SKM-1 treated with dmso at 0.1 percent for 144 hours (cell line): ENCODE data around the gene PDCD5.
"Not testable (repeated sequence)": the region's sequence is repeated elsewhere in the genome, so short reads cannot be mapped to it uniquely, and the experiment has no call there.

ENCODE experiments used
- DNase-seq: peaks from one replicate; lab custom pipeline; 2025; ENCODE audit not compliant: unreplicated experiment; lab: John Stamatoyannopoulos, UW

PDCD5 gene

GRCh38 chr19:32576790-32577189, 4.2 kb upstream of the PDCD5 start:
- DNase-seq = no peak

DNA sequence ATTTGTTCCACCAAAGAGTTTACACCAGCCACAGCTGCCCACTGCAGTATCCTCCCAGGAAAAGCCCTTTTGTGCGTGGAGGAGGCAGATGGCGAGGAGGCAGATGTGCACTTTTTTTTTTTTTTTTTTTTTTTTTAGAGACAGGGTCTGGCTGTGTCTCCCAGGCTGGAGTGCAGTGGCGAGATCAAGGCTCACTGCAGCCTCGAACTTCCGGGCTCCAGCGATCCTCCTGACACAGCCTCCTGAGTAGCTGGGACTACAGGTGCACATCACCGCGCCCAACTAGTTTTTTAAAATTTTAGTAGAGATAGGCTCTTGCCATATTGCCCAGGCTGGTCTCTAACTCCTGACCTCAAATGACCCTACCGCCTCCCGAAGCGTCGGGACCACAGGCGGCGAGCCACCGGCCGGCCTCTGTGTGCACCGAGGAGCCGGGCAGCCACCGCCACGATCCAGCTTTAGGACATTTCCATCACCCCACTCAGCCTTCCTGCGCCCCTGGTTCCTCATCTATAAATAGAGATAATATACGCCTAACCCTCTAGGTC, 563 bp upstream of the PDCD5 start:
- DNase-seq = no peak

GRCh38 chr19:32581705-32582179, 752 bp downstream of the PDCD5 start:
- DNase-seq = no peak

DNA sequence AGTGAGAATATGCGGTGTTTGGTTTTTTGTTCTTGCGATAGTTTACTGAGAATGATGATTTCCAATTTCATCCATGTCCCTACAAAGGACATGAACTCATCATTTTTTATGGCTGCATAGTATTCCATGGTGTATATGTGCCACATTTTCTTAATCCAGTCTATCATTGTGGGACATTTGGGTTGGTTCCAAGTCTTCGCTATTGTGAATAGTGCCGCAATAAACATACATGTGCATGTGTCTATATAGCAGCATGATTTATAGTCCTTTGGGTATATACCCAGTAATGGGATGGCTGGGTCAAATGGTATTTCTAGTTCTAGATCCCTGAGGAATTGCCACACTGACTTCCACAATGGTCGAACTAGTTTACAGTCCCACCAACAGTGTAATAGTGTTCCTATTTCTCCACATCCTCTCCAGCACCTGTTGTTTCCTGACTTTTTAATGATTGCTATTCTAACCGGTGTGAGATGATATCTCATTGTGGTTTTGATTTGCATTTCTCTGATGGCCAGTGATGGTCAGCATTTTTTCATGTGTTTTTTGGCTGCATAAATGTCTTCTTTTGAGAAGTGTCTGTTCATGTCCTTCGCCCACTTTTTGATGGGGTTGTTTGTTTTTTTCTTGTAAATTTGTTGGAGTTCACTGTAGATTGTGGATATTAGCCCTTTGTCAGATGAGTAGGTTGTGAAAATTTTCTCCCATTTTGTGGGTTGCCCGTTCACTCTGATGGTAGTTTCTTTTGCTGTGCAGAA, 6.9 kb downstream of the PDCD5 start:
- DNase-seq = not testable (repeated sequence)

- DNase-seq = no peak
Measured at GRCh38 chr19:32594021-32594420, 13.0 kb downstream of the PDCD5 start.

DNA sequence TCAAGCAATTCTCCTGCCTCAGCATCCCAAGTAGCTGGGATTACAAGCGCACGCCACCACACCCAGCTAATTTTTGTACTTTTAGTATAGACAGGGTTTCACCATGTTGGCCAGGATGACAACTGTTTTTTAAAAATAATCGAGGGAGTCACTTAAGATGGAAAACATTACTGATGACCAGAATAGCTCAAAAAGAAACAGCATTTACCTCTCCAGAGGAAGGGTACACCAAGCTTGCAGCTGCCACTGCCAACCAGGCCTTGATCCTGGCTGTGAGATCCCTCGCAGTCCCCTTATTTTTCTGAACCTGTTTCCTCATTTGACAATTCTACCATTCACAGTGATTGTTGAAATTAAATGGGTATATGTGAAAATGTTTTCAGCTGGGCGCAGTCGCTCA, 14.5 kb downstream of the PDCD5 start:
- DNase-seq = no peak

DNA sequence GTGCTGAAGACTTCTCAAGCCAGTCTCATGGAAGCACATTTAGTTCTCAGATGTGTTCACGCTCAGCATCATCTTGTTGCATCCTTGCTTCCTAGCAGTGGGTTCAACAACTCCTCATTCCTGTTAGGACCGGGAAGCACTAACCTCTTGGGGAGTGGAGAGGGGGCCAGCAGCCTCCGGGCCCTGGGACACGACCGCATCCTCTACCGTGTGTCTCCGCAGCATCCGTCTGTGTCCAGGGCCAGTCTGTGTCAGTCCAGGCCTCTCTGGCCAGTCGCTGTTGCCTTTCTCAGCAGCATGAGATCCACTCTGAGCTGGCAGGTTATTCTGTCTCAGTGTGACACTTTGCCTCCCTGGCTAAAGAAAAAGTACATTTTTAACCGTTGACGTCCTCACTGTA, 17.0 kb downstream of the PDCD5 start:
- no peak for DNase-seq

DNA sequence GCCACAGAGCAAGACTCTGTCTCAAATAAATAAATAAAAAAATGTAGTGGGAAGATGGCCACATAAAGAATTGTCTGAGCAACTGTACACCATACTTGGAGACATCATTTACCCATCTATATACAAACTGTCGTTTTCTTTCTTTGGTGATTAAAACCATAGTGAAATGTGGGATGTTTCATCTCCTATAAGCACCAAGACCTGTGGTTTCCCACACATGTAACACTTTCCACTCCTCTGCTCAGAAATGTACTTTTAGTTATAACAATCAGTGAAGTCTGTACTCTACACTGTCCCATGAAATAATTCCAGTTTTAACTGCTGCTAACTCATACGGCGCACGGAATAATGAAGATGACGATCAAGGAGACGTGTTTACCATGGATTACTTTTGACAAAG, 18.3 kb downstream of the PDCD5 start:
- no peak for DNase-seq

- DNase-seq = peak; percentile 55
Measured at GRCh38 chr19:32599736-32600157, 18.8 kb downstream of the PDCD5 start.

DNA sequence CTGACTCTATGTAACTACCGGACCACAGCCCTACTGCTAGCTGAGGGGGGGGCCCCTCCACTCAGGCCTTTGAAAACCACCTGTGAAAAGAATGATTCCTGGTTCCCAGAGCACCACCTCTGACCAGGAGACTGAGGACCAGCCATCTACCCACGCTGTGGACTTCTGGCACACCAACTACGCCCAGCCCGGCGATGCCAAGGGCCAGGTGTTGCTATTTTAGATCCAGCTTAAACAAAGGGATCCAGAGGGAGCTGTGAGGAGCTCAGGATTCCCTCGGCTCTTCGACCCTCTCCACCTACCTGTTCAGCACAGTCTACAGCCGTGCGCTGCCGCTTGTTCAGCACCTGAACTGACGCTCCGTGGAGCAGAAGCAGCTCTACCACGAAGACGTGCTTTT, 23.0 kb downstream of the PDCD5 start:
- DNase-seq = no peak

- DNase-seq = no peak
Measured at GRCh38 chr19:32605544-32605943, 24.6 kb downstream of the PDCD5 start.

DNA sequence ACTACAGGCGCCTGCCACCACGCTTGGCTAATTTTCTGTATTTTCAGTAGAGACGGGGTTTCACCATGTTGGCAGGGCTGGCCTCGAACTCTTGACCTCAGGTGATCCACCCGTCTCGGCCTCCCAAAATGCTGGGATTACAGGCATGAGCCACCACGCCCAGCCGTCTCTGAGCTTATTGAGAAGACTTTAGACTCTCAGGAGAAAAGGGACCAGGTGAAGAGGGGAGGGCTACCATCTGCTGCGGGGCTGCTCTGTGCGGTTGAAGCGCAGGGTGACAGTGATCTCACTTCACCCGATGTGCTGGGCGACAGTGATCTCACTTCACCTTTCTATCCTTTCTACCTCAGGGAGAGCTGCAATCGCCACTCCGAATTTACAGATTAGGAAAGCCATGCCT, 25.3 kb downstream of the PDCD5 start:
- no peak for DNase-seq

DNA sequence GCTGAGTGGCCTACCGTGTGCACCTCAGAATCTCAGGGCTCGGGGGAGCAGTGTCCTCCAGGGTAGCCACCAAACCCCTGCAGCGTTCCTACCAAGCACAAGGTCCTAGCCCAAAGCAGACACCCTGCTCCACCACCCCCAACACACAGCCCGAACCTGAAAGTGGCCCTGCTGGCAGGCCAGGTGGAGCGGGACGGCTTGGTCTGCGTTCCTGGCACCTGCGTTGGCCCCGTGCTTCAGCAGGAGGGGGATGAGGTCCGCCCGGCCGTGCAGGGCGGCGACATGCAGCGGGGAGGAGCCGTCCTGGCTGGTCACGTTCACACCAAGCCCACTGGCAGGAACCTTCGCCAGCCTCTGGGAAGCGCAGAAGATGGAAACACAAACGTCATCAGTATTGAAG, 26.5 kb downstream of the PDCD5 start:
- DNase-seq = no peak

DNA sequence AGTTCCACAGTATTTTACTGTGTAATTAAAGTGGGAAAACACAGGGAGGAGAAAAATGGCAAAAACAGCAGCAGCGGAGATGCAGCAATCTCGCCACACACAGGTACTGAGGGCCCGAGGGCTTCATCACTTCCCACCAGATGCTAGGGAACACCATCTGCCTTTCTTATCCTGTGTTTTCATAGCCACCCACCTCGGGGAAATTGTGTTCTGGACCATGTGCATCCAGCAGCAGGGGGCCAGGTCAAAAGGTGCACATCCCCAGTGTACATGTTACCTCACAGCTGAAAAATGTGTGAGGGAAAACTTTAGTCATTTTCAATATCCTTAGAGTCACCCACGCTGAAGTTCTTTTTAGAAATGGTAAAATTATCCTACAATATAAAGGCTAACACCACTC, 30.2 kb downstream of the PDCD5 start:
- no peak for DNase-seq

GRCh38 chr19:32613008-32613407, 32.0 kb downstream of the PDCD5 start:
- no peak for DNase-seq

DNA sequence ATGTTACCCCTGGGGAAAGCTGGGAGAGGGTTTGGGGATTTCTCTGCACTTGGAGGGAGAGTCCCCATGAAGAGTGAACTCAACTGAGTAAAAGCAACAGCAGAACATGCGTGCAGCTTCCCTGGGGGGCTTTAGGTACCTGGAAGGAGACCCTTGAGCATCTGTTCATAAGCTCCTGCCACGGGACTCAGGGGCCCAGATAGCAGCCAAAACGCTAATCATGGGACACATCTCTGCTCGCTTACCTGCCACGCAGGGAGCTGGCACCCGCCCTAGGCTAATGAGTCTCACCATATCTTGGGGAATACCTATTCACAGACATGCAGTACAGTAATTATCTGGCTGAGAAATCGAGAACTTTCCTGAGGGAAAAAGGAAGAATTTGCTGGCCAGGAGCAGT, 33.9 kb downstream of the PDCD5 start:
- no peak for DNase-seq

DNA sequence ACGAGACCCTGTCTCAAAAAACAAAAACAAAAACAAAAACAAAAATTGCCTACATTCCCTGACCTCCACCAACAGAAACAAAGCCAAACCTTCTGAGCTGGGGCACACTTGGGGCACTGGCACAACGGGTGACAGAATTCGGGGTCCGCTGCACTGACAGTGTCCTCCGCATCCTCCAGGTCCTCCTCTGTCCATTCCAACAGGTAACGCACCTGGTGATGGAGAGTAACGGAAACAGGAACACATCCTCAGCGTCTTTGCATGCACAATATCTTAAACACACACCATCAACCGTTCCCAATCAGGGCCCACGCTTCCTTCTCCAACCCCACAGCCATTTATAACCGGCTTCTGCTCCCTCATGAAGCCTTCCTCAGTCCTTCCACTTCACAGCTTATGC, 34.6 kb downstream of the PDCD5 start:
- DNase-seq = no peak

DNA sequence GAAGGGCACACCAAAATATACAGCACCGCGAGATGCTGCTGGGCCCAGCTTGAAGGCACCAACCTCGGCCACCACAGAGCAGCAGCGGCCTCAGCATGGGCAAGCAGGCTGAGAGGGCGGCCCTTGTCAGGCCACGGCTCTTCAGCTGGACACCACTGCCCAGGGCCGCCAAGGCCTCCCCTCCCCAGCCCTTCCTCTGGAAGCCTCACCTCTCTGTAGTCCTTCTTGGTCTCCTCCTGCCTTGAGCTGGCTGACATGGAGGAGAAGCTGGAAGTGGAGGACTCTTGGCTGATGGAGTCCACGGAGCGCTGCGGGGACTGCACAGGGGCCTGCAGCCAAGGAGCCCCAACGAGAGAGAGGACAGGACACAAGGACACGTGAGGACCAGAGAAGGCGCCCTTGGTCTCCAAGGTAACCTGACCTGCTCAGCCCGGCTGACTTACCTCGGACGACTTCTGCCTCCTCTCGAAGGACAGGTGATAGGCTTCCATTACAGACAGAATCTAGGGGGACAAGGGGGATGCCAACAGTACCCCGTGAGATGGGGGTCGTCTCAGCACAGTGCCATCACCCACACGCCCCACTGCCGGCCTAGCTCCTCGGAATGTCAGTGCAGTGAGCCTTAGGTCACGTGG, 38.2 kb downstream of the PDCD5 start:
- DNase-seq = no peak

DNA sequence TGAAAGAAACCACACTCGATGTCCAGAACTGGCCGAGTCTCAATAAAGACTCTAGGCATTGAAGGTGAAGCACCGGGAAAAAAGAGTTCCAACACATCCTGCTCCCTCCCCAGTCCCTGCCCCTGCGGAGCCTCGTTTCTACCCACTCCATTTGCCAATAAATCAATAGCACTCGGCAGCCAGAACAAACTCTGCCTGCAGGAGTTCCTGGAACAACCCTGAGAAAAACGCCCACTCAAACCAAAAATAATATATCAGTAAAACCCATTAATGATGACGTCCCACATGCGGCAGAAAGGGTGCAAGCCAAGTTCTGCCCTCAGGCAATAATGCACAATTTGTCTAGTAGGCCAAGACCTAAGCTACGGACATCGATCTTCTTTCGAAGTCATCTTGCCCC, 41.0 kb downstream of the PDCD5 start:
- no peak for DNase-seq

GRCh38 chr19:32624410-32624809, 43.4 kb downstream of the PDCD5 start:
- no peak for DNase-seq

- DNase-seq = no peak
Measured at GRCh38 chr19:32626969-32627368, 46.0 kb downstream of the PDCD5 start.

DNA sequence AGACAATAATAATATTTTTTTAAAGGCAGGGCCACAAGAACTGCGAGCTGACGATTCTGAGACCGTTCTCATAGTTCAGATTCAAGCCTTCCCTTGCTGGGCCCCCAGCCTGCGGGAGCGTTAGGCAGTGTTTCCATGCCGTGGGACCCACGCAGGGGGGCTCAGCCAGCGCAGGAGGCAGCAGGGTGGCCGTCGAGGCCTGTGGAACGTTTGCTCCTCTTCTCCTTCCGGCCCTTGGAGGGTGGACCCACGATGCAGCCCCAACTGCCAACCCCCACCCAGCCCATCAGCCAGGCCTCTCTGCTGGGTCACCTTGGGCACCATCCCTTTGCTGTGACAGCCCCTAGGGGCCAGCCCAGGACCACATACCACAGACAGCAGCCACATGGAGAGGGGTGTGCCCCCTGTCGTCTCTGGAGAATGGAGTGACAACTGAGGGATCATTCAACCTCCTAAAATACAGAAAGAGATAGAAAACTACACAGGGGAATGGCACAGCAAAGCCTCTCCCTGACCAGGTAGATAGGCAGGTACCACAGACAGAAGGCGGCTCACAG, 46.8 kb downstream of the PDCD5 start:
- DNase-seq = no peak
